Measurements from ENCODE around the gene DCLK1.

- no peak for TF ChIP-seq POLR2A (IDR thresholded peaks at IDR 0.05)
- TF ChIP-seq CTCF (IDR thresholded peaks at IDR 0.05): no peak
Observed at GRCh38 chr13:35743165-35743564, 388.0 kb downstream of the DCLK1 start.

Measured in prostate gland (tissue), 2 donors.